Measurements from ENCODE around the gene SNX2. TPM values are rescaled to one million over a fixed set of nuclear protein-coding genes. Genes with fewer than 3 reads are reported as not detected.

The SNX2 gene
- total RNA-seq (2022; extraction: Qiagen RNA extraction) = 36.4 to 66.1 TPM (median 37.2 TPM) in 5 replicates

GRCh38 chr5:122774861-122775549, at the start of gene SNX2:
SNX2 (plus strand) TSS chr5:122775080; CDS start chr5:122775104, 24 bp downstream.

GRCh38 chr5:122845229-122846050, 70.6 kb downstream of the SNX2 start, which contains the start of gene SNX24:
SNX24 (plus strand) TSS chr5:122845613; CDS start chr5:122845634, 21 bp downstream.

Other genes starting within 250 kb of the SNX2 start
- gene SNX24, start 70.5 kb downstream of the SNX2 start, total RNA-seq (2022; extraction: Qiagen RNA extraction) = 20.2 to 26.1 TPM (median 21.3 TPM) in 5 replicates

Measured in A549 treated with AZD2906 at 1 μM for 4 hours (cell line).